Liver (tissue), 3 donors: ENCODE results near the gene PELO.

Experiments
- CTCF ChIP-seq: fragments of 150-350 bp; IDR thresholded peaks from 2 replicates; pipeline ENCODE4 v1.5.1; 2017; ENCODE audit warnings: improper control_type of control experiment, low read depth, low read length; ENCODE audit not compliant: missing input control
- EGR1 ChIP-seq, 2 donors: IDR thresholded peaks; 2 replicates each; pipeline ENCODE4 v1.6.1; 2016 to 2018; ENCODE audit warnings: antibody characterized with exemption in 2 of 2, low read depth in 2 of 2
- FOXA1 ChIP-seq: IDR thresholded peaks from 2 replicates; pipeline ENCODE4 v1.6.1; 2016; ENCODE audit warnings: antibody characterized with exemption
- HNF4G ChIP-seq: IDR thresholded peaks from 2 replicates; pipeline ENCODE4 v1.6.1; 2016; ENCODE audit warnings: antibody characterized with exemption
- JUND ChIP-seq, 2 donors: IDR thresholded peaks; 2 replicates each; pipeline ENCODE4 v1.6.1; 2016; ENCODE audit warnings: antibody characterized with exemption in 2 of 2
- MAX ChIP-seq: IDR thresholded peaks from 2 replicates; pipeline ENCODE4 v1.6.1; 2016; ENCODE audit warnings: antibody characterized with exemption
- RAD21 ChIP-seq, 2 donors: IDR thresholded peaks; 2 replicates each; pipeline ENCODE4 v1.6.1; 2016; ENCODE audit warnings: antibody characterized with exemption in 2 of 2, mild to moderate bottlenecking in 2 of 2
- RXRA ChIP-seq, 2 donors: IDR thresholded peaks; 2 replicates each; pipeline ENCODE4 v1.6.1; 2017 to 2018; ENCODE audit warnings: antibody characterized with exemption in 2 of 2, mild to moderate bottlenecking in 1 of 2
- TF ChIP-seq, protein P1 (sequence below): IDR thresholded peaks from 2 replicates; pipeline ENCODE4 v1.6.1; 2016; ENCODE audit warnings: antibody characterized with exemption
- TF ChIP-seq, protein P2 (sequence below): IDR thresholded peaks from 2 replicates; pipeline ENCODE4 v1.6.1; 2016; ENCODE audit warnings: antibody characterized with exemption, mild to moderate bottlenecking
- TF ChIP-seq, protein P3 (sequence below): IDR thresholded peaks from 2 replicates; pipeline ENCODE4 v1.6.1; 2016; ENCODE audit warnings: antibody characterized with exemption
- donor health status: healthy.
- donor health status: healthy.

- TF ChIP-seq CTCF = no peak
- TF ChIP-seq, protein P1, sequence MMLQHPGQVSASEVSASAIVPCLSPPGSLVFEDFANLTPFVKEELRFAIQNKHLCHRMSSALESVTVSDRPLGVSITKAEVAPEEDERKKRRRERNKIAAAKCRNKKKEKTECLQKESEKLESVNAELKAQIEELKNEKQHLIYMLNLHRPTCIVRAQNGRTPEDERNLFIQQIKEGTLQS = no peak
- TF ChIP-seq EGR1 (IDR thresholded peaks at IDR 0.05; ENCODE audit: low read depth in 2 of 2) = no peak
- TF ChIP-seq FOXA1 = no peak
- TF ChIP-seq RAD21 (IDR thresholded peaks at IDR 0.05) = peak in 1 of 2 donors; percentile 35
- no peak for TF ChIP-seq HNF4G
- no peak for TF ChIP-seq JUND (IDR thresholded peaks at IDR 0.05)
- TF ChIP-seq, protein P2, sequence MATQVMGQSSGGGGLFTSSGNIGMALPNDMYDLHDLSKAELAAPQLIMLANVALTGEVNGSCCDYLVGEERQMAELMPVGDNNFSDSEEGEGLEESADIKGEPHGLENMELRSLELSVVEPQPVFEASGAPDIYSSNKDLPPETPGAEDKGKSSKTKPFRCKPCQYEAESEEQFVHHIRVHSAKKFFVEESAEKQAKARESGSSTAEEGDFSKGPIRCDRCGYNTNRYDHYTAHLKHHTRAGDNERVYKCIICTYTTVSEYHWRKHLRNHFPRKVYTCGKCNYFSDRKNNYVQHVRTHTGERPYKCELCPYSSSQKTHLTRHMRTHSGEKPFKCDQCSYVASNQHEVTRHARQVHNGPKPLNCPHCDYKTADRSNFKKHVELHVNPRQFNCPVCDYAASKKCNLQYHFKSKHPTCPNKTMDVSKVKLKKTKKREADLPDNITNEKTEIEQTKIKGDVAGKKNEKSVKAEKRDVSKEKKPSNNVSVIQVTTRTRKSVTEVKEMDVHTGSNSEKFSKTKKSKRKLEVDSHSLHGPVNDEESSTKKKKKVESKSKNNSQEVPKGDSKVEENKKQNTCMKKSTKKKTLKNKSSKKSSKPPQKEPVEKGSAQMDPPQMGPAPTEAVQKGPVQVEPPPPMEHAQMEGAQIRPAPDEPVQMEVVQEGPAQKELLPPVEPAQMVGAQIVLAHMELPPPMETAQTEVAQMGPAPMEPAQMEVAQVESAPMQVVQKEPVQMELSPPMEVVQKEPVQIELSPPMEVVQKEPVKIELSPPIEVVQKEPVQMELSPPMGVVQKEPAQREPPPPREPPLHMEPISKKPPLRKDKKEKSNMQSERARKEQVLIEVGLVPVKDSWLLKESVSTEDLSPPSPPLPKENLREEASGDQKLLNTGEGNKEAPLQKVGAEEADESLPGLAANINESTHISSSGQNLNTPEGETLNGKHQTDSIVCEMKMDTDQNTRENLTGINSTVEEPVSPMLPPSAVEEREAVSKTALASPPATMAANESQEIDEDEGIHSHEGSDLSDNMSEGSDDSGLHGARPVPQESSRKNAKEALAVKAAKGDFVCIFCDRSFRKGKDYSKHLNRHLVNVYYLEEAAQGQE = no peak
- TF ChIP-seq MAX = peak; percentile 23
- TF ChIP-seq RXRA (IDR thresholded peaks at IDR 0.05) = peak in 1 of 2 donors; percentile 37
- TF ChIP-seq, protein P3, sequence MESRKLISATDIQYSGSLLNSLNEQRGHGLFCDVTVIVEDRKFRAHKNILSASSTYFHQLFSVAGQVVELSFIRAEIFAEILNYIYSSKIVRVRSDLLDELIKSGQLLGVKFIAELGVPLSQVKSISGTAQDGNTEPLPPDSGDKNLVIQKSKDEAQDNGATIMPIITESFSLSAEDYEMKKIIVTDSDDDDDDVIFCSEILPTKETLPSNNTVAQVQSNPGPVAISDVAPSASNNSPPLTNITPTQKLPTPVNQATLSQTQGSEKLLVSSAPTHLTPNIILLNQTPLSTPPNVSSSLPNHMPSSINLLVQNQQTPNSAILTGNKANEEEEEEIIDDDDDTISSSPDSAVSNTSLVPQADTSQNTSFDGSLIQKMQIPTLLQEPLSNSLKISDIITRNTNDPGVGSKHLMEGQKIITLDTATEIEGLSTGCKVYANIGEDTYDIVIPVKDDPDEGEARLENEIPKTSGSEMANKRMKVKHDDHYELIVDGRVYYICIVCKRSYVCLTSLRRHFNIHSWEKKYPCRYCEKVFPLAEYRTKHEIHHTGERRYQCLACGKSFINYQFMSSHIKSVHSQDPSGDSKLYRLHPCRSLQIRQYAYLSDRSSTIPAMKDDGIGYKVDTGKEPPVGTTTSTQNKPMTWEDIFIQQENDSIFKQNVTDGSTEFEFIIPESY = no peak
These were observed 43.7 kb upstream of the PELO start for GRCh38 chr5:52743970-52744369.
